Measurements from ENCODE around the gene HGFAC.

The HGFAC gene

DNA sequence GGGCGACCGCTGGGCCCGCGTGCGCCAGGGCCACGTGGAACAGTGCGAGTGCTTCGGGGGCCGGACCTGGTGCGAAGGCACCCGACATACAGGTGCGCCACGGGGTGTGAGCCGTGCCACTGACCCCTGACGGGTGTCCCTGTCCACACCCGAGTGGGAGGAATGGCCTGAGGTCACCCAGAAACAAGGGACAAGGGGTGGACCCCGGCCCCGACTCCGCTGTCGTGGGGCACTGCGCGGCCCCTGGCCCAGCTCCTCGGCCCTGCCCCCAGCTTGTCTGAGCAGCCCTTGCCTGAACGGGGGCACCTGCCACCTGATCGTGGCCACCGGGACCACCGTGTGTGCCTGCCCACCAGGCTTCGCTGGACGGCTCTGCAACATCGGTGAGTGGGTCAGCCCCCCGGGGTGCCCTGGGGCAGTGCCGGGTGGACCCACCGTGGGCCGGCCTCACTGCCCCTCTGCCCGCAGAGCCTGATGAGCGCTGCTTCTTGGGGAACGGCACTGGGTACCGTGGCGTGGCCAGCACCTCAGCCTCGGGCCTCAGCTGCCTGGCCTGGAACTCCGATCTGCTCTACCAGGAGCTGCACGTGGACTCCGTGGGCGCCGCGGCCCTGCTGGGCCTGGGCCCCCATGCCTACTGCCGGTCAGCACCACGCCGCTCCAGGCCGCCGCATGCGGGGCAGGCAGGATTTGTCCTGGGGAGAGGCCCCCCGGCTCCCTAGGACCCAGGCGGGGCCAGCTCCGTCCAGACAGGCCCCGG, 2.8 kb downstream of the HGFAC start:
- peaks cover 0 to 46% (median 0%) of the 10 kb centered on the region in 11 experiments; a peak in 8 of 22 replicates for H4K20me1 ChIP-seq
- no peak overlapping the region for H3K4me3 ChIP-seq
- no peak overlapping the region for H3K9ac ChIP-seq
- TF ChIP-seq Cebpa-rat (IDR thresholded peaks at IDR 0.05), result no peak
- no peak overlapping the region for H3K27ac ChIP-seq
- H3K9me3 ChIP-seq (replicated peaks in 1 of 11), result no peaks in the 10 kb centered on the region
- peaks cover 0 to 15% (median 0%) of the 10 kb centered on the region in 11 experiments; a peak in 7 of 22 replicates for H3K27me3 ChIP-seq
- H3K4me1 ChIP-seq, result peaks cover 17 to 56% (median 43%) of the 10 kb centered on the region in 10 experiments
- no peaks in the 10 kb centered on the region for H3K36me3 ChIP-seq
- H3K4me2 ChIP-seq, result no peak overlapping the region

DNA sequence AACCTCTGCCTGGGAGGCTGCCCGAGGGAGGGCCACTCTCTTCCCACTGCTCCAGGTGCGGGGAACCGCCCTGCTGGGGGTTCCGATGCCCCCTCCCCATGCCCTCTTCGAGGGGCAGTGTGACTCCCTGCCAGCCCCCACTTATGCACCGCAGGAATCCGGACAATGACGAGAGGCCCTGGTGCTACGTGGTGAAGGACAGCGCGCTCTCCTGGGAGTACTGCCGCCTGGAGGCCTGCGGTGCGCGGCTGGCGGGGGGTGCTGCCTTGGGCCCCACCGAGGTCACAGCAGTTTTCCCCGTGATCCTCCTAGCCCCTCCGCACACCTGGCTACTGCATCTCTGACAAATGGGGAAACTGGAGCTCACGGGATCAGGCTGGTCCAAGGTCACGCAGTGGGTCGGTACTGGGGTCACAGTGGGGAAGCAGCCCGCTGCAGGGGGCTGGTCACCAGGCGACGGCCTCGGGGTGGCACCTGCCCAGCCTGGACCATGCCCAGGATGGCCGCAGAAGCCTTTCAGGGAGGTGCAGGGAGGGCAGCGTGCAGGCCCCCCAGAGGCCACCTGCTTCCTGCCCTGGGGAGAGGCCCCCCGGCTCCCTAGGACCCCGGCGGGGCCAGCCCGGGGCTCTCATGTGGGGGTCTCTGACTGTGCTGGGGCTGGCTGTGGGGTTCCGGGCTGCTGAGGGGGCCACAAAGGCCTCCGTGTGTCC, 3.5 kb downstream of the HGFAC start:
- no peak overlapping the region for H3K4me2 ChIP-seq
- H3K36me3 ChIP-seq, result no peaks in the 10 kb centered on the region
- peaks cover 0 to 46% (median 0%) of the 10 kb centered on the region in 11 experiments; a peak in 8 of 22 replicates for H4K20me1 ChIP-seq
- H3K9me3 ChIP-seq (replicated peaks in 1 of 11), result no peaks in the 10 kb centered on the region
- peaks cover 0 to 23% (median 0%) of the 10 kb centered on the region in 11 experiments; a peak in 7 of 22 replicates for H3K27me3 ChIP-seq
- no peak for TF ChIP-seq Cebpa-rat (IDR thresholded peaks at IDR 0.05)
- H3K27ac ChIP-seq, result no peak overlapping the region
- no peak overlapping the region for H3K4me3 ChIP-seq
- peaks cover 18 to 56% (median 43%) of the 10 kb centered on the region in 10 experiments for H3K4me1 ChIP-seq
- H3K9ac ChIP-seq, result no peak overlapping the region

DNA sequence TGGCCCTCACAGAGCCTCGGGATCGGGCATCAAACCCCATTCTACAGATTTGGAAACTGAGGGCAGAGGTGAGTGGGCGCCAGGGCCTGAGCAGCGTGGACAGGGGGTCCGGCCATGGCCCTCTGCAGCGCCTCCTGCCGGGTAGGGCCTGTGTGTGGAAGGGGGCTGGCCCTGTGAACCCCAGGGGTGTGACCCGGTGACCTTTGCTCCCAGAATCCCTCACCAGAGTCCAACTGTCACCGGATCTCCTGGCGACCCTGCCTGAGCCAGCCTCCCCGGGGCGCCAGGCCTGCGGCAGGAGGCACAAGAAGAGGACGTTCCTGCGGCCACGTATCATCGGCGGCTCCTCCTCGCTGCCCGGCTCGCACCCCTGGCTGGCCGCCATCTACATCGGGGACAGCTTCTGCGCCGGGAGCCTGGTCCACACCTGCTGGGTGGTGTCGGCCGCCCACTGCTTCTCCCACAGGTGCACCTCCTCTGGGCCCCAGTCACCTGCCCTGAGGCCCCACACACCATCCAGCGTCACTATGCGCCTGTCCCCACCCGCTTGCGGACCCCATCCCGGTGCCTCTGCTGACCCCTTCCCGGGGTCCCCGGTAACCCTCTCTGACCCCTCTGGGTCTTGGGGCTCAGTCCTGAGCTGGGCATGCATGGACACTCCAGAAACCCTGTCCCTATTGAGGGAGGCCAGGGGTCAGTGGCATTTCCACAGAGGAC, 4.2 kb downstream of the HGFAC start:
- H3K36me3 ChIP-seq, result no peaks in the 10 kb centered on the region
- no peak overlapping the region for H3K27ac ChIP-seq
- no peak for TF ChIP-seq Cebpa-rat (IDR thresholded peaks at IDR 0.05)
- peaks cover 0 to 46% (median 0%) of the 10 kb centered on the region in 11 experiments; a peak in 8 of 22 replicates for H4K20me1 ChIP-seq
- H3K4me2 ChIP-seq, result no peak overlapping the region
- H3K27me3 ChIP-seq, result peaks cover 0 to 25% (median 0%) of the 10 kb centered on the region in 11 experiments; a peak in 7 of 22 replicates
- H3K9ac ChIP-seq, result no peak overlapping the region
- peaks cover 18 to 61% (median 43%) of the 10 kb centered on the region in 10 experiments for H3K4me1 ChIP-seq
- no peaks in the 10 kb centered on the region for H3K9me3 ChIP-seq (replicated peaks in 1 of 11)
- no peak overlapping the region for H3K4me3 ChIP-seq

DNA sequence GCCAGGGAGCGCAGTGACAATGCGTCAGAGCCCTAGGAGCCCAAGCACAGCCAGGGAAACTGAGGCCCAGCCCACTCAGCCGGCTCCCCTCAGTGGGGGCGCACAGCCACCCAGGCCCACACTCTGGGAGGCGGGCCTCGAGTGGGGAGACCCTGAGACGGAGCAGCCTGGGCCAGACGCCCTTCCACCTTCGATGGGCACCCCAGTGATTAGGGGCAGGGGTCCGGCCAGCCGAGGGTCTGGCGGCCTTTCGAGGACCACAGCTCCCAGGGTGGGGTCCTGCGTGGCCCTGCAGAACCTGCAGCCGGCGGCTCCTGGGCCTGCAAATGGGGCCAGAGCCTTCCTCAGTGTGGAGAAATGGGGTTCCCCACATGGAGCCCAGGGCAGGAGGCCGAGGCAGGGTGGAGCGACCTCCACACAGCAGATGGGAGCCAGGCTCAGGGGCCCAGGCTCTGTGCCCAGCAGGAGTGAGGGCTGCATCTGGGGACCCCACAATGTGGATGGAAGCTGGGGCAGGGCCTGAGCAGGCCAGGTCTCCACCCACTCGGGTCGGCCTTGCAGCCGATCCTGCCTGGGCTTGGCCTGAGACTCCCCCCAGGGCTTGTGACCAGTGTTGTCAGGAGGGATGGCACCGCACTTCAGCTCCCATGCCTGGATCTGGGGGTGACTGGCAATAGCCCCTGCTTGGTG, 5.0 kb downstream of the HGFAC start:
- Histone ChIP-seq H3K27ac (no peak overlapping the region), H3K9me3 (replicated peaks in 1 of 11) (no peaks in the 10 kb centered on the region), H3K4me2 (peak overlapping the region in 8 of 11 experiments; percentile 7 to 91 (median 76); a peak in 11 of 22 replicates), H3K4me1 (peaks cover 14 to 67% (median 43%) of the 10 kb centered on the region in 10 experiments), H3K36me3 (no peaks in the 10 kb centered on the region), H4K20me1 (peaks cover 0 to 46% (median 0%) of the 10 kb centered on the region in 11 experiments; a peak in 8 of 22 replicates), H3K27me3 (peaks cover 0 to 25% (median 0%) of the 10 kb centered on the region in 11 experiments; a peak in 7 of 22 replicates), H3K4me3 (no peak overlapping the region), H3K9ac (no peak overlapping the region)
- TF ChIP-seq Cebpa-rat (IDR thresholded peaks at IDR 0.05), result no peak

DNA sequence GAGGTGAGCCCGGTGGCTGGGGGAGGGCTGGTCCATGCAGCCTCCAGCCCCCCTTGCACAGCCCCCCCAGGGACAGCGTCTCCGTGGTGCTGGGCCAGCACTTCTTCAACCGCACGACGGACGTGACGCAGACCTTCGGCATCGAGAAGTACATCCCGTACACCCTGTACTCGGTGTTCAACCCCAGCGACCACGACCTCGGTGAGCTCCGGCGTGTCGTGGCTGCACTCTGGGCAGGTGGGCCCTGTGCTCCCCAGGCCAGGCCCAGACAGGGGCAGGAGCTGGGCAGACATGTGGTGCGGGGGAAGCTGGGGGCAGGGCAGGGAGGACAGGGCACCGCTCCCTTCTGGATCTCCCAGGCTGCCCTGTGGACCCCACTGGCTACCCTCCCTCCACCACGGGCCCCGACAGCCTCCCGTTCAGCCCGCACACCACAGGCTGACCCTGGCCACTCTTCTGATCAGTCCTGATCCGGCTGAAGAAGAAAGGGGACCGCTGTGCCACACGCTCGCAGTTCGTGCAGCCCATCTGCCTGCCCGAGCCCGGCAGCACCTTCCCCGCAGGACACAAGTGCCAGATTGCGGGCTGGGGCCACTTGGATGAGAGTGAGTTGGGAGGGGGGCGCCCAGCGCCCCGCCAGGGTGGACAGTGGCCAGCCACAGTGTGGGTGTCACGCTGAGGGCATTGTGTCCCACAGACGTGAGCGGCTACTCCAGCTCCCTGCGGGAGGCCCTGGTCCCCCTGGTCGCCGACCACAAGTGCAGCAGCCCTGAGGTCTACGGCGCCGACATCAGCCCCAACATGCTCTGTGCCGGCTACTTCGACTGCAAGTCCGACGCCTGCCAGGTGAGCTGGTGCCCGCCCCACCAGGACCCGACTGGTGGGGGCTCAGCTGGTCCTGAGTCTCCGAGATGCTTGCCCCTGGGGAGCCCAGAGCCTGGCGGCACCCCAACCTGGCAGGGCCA, 5.9 kb downstream of the HGFAC start:
- no peak overlapping the region for H3K27ac ChIP-seq

DNA sequence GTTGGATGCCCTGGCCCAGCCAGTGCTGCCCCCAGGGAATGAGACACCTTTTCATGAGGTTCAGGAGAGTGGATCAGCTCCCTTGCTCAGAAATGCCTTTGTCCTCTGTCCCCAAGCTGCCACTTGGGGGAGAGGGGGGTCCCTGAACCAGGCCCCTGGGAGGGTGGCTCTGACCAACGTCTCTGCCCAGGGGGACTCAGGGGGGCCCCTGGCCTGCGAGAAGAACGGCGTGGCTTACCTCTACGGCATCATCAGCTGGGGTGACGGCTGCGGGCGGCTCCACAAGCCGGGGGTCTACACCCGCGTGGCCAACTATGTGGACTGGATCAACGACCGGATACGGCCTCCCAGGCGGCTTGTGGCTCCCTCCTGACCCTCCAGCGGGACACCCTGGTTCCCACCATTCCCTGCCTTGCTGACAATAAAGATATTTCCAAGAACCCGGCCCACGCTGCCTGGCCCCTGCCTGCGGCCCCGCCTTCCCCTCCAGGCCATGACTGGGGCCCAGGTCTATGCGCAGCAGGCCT, 7.3 kb downstream of the HGFAC start:
- H3K27me3 ChIP-seq, result peaks cover 0 to 25% (median 0%) of the 10 kb centered on the region in 11 experiments; a peak in 7 of 22 replicates
- H3K36me3 ChIP-seq, result peaks cover 0 to 3% (median 0%) of the 10 kb centered on the region in 11 experiments; a peak in 1 of 22 replicates
- peak overlapping the region in 6 of 11 experiments; percentile 9 to 69 (median 58); a peak in 10 of 22 replicates for H3K9ac ChIP-seq
- H3K9me3 ChIP-seq (replicated peaks in 1 of 11), result peaks cover 5 to 11% (median 9%) of the 10 kb centered on the region in 11 experiments
- peak overlapping the region; percentile 7 to 91 (median 74); a peak in 20 of 22 replicates for H3K4me2 ChIP-seq
- H3K27ac ChIP-seq, result peak overlapping the region in 6 of 11 experiments; percentile 16 to 64 (median 53); a peak in 9 of 22 replicates
- H4K20me1 ChIP-seq, result peaks cover 0 to 40% (median 0%) of the 10 kb centered on the region in 11 experiments; a peak in 6 of 22 replicates
- TF ChIP-seq Cebpa-rat (IDR thresholded peaks at IDR 0.05), result no peak
- no peak overlapping the region for H3K4me3 ChIP-seq
- H3K4me1 ChIP-seq, result peaks cover 14 to 51% (median 38%) of the 10 kb centered on the region in 10 experiments

More for the DNA sequence above, 5.9 kb downstream of the HGFAC start:
- Histone ChIP-seq H3K4me1 (peaks cover 14 to 65% (median 42%) of the 10 kb centered on the region in 10 experiments), H3K27me3 (peaks cover 0 to 25% (median 0%) of the 10 kb centered on the region in 11 experiments; a peak in 7 of 22 replicates), H3K4me2 (peak overlapping the region in 8 of 11 experiments; percentile 46 to 91 (median 76); a peak in 13 of 22 replicates), H3K9ac (peak overlapping the region in 2 of 11 experiments; percentile 15 to 64; a peak in 1 of 22 replicates), H4K20me1 (peaks cover 0 to 46% (median 0%) of the 10 kb centered on the region in 11 experiments; a peak in 7 of 22 replicates), H3K36me3 (no peaks in the 10 kb centered on the region), H3K4me3 (no peak overlapping the region), H3K9me3 (replicated peaks in 1 of 11) (no peaks in the 10 kb centered on the region)
- TF ChIP-seq Cebpa-rat (IDR thresholded peaks at IDR 0.05), result no peak

Measured in BLaER1 treated with 17β-estradiol and CSF1 and Interleukin-3, amounts not matched to agents 10 nM and 100 nM (cell line).